Measurements from ENCODE around the gene STK38L. TPM values are rescaled to one million over a fixed set of nuclear protein-coding genes. Genes with fewer than 3 reads are reported as not detected.

Gene STK38L
- total and polyA plus RNA-seq, 9 of the 15 experiments (the other 6 are each of a cell fraction or from before 2014, with no cell fraction given) = 2.6 to 10.7 (median 6.9) TPM

GRCh38 chr12:27304856-27305255 is 60.8 kb downstream of the STK38L start:
- Histone ChIP-seq H3K79me2 (ENCODE audit: control insufficient read depth, insufficient read depth, low read length) (no peaks in the 10 kb centered on the region), H3K9ac (ENCODE audit: insufficient read depth in 1 of 2, low read depth in 2 of 2, low read length in 2 of 2) (no peak overlapping the region), H3K36me3 (ENCODE audit: control insufficient read depth, insufficient read depth, low read length) (no peaks in the 10 kb centered on the region; the same call in 2 of the 3 replicates), H3K4me3 (no peak overlapping the region), H3K27me3 (ENCODE audit: control insufficient read depth in 2 of 2, insufficient read depth in 2 of 2, low read length in 2 of 2) (no peaks in the 10 kb centered on the region), H2AFZ (ENCODE audit: low read depth, low read length) (no peak overlapping the region), H4K20me1 (replicated peaks; ENCODE audit: control insufficient read depth, insufficient read depth, low read length) (no peaks in the 10 kb centered on the region), H3K9me3 (replicated peaks; ENCODE audit: control insufficient read depth, insufficient read depth, low read depth, low read length) (no peaks in the 10 kb centered on the region), H3K27ac (ENCODE audit: extremely low read depth, low read depth, low read length) (no peak overlapping the region), H3K4me2 (ENCODE audit: insufficient read depth, low read length) (no peak overlapping the region), H3K9me1 (ENCODE audit: control insufficient read depth, insufficient read depth, low read length) (no peaks in the 10 kb centered on the region), H3K4me1 (replicated peaks in 1 of 2; ENCODE audit: control insufficient read depth in 2 of 2, insufficient read depth in 2 of 2, low read length in 2 of 2) (no peaks in the 10 kb centered on the region; a peak in 1 of 5 replicates)
- DNase-seq (ENCODE audit: extremely low read depth in 1 of 4, low spot score in 3 of 4) = no peak
- POLR2A ChIA-PET = interaction anchor here (1.4 to 2.2 kb wide), 3 partner anchors 9 to 288 kb away, joined by 3 to 8 read pairs (median 4); no protein-coding TSS in a partner anchor
- in situ Hi-C loops (cut with MboI) (no loop called here), intact Hi-C loops (cut with micrococcal nuclease) (loop anchor here (10.0 kb wide), 2 partner anchors 160 to 450 kb away; no protein-coding TSS in a partner anchor)
- BruUV-seq (replicated peaks) = no TSS peak
- CTCF ChIA-PET (ENCODE audit: low intra/inter-chr PET ratio) = interaction anchor here (0.8 to 0.9 kb wide), 2 partner anchors 63 to 451 kb away, joined by 3 to 4 read pairs; no protein-coding TSS in a partner anchor
- ATAC-seq = no peak
- FAIRE-seq = no peak
- WGBS (ENCODE audit: insufficient coverage, low coverage, missing lambda C conversion rate) = 60% methylated on average over 1 of the region's 1 CpG
- TF ChIP-seq E2F8 (IDR thresholded peaks at IDR 0.05; ENCODE audit: low read depth, partially characterized antibody) (no peak), ZNF449 (CRISPR knock-in tag; IDR thresholded peaks at IDR 0.05) (no peak), PTRF (tag; IDR thresholded peaks at IDR 0.05) (no peak), ELK3 (CRISPR knock-in tag; IDR thresholded peaks at IDR 0.05) (no peak), BMI1 (IDR thresholded peaks at IDR 0.05; ENCODE audit: low read length) (no peak), SIN3A (IDR thresholded peaks at IDR 0.05; ENCODE audit: borderline replicate concordance in 2 of 2, control insufficient read depth in 1 of 2, low read depth in 2 of 2, low read length in 2 of 2) (no peak)

All from K562 (cell line).